OCI-LY3 (cell line): ENCODE measurements around the gene NAA11.

ENCODE experiments used
- H2AFZ ChIP-seq: fragments of 200-600, 300-600 bp; shearing (Covaris generic); 2 replicates; pipeline ENCODE4 v1.6.0; 2014; ENCODE audit warnings: antibody characterized with exemption, low read depth, low read length
- H3K27ac ChIP-seq: fragments of 200-600, 300-600 bp; sonication (generic); 2 replicates; pipeline ENCODE4 v1.5.1; 2014; ENCODE audit warnings: mild to moderate bottlenecking, low read length, moderate library complexity, mixed read lengths
- H3K27me3 ChIP-seq: fragments of 200-600, 300-600 bp; sonication (generic); 2 replicates; pipeline ENCODE4 v1.6.1; 2014; ENCODE audit warnings: low read depth, low read length, mixed read lengths
- H3K36me3 ChIP-seq: fragments of 200-600, 300-600 bp; sonication (generic); replicated peaks from 2 replicates; pipeline ENCODE3; 2014; ENCODE audit warnings: low read depth, low read length, mixed read lengths
- H3K4me1 ChIP-seq: fragments of 300-600, 200-600 bp; sonication (generic); 2 replicates; pipeline ENCODE4 v1.6.1; 2014; ENCODE audit warnings: low read length, mixed read lengths
- H3K4me2 ChIP-seq: fragments of 200-600, 300-600 bp; sonication (generic); 2 replicates; pipeline ENCODE4 v1.6.1; 2014; ENCODE audit warnings: low read length, mixed read lengths
- H3K4me3 ChIP-seq: fragments of 300-600, 200-600 bp; sonication (generic); 2 replicates; pipeline ENCODE4 v1.5.1; 2014; ENCODE audit warnings: antibody characterized with exemption, mild to moderate bottlenecking, low read length, moderate library complexity
- H3K79me2 ChIP-seq: fragments of 300-600, 200-600 bp; shearing (Covaris generic); 2 replicates; pipeline ENCODE4 v1.6.1; 2014; ENCODE audit warnings: mild to moderate bottlenecking, low read length, mixed read lengths
- H3K9ac ChIP-seq: fragments of 300-600, 200-600 bp; shearing (Covaris generic); 2 replicates; pipeline ENCODE4 v1.6.0; 2014; ENCODE audit warnings: mild to moderate bottlenecking, low read length, moderate library complexity
- H3K9me3 ChIP-seq: fragments of 200-600, 300-600 bp; shearing (Covaris generic); 2 replicates; pipeline ENCODE4 v1.6.1; 2014; ENCODE audit warnings: low read length, mixed read lengths; ENCODE audit not compliant: insufficient read depth
- H4K20me1 ChIP-seq: fragments of 200-600, 300-600 bp; sonication (generic); 2 replicates; pipeline ENCODE4 v1.6.1; 2016; ENCODE audit warnings: low read length, mixed read lengths; ENCODE audit not compliant: insufficient read depth
- CTCF ChIP-seq: fragments of 200-600, 300-600 bp; sonication (generic); IDR thresholded peaks from 2 replicates; pipeline ENCODE4 v1.5.1; 2014; ENCODE audit warnings: antibody characterized with exemption, low read length, low read depth
- EZH2phosphoT487 ChIP-seq: fragments of 200-600 bp; shearing (Covaris generic); IDR thresholded peaks from 2 replicates; pipeline ENCODE4 v1.6.1; 2018; ENCODE audit warnings: antibody characterized with exemption, mixed run types, low read depth

Gene NAA11

GRCh38 chr4:79331126-79331876 is 5.4 kb upstream of the NAA11 start:
- Histone ChIP-seq H3K9ac (no peak overlapping the region), H3K4me2 (no peak overlapping the region), H3K9me3 (no peaks in the 10 kb centered on the region), H4K20me1 (no peaks in the 10 kb centered on the region), H3K36me3 (no peaks in the 10 kb centered on the region), H2AFZ (no peak overlapping the region), H3K27ac (no peak overlapping the region), H3K27me3 (no peaks in the 10 kb centered on the region), H3K79me2 (no peaks in the 10 kb centered on the region), H3K4me1 (no peaks in the 10 kb centered on the region), H3K4me3 (no peak overlapping the region)
- no peak for TF ChIP-seq CTCF
- no peak for TF ChIP-seq EZH2phosphoT487

GRCh38 chr4:79330720-79331119 is 4.9 kb upstream of the NAA11 start:
- Histone ChIP-seq H3K9ac (no peak overlapping the region), H3K79me2 (no peaks in the 10 kb centered on the region), H2AFZ (no peak overlapping the region), H3K9me3 (no peaks in the 10 kb centered on the region), H3K27me3 (no peaks in the 10 kb centered on the region), H3K27ac (no peak overlapping the region), H3K4me1 (no peaks in the 10 kb centered on the region), H4K20me1 (no peaks in the 10 kb centered on the region), H3K4me2 (no peak overlapping the region), H3K36me3 (no peaks in the 10 kb centered on the region), H3K4me3 (no peak overlapping the region)
- TF ChIP-seq CTCF, result no peak
- no peak for TF ChIP-seq EZH2phosphoT487

- no peak overlapping the region for H3K27ac ChIP-seq
- TF ChIP-seq CTCF (no peak), EZH2phosphoT487 (no peak)
- H3K27me3 ChIP-seq, result no peaks in the 10 kb centered on the region
- no peaks in the 10 kb centered on the region for H3K36me3 ChIP-seq
- no peak overlapping the region for H3K4me3 ChIP-seq
- H3K9me3 ChIP-seq, result no peaks in the 10 kb centered on the region
- H3K9ac ChIP-seq, result no peak overlapping the region
- H3K79me2 ChIP-seq, result no peaks in the 10 kb centered on the region
- H3K4me1 ChIP-seq, result no peaks in the 10 kb centered on the region
- H4K20me1 ChIP-seq, result no peaks in the 10 kb centered on the region
- H2AFZ ChIP-seq, result no peak overlapping the region
- H3K4me2 ChIP-seq, result no peak overlapping the region
These were observed 425 bp downstream of the NAA11 start for GRCh38 chr4:79325436-79325835.

GRCh38 chr4:79319975-79320374 is 5.9 kb downstream of the NAA11 start:
- no peak overlapping the region for H2AFZ ChIP-seq

More at GRCh38 chr4:79319975-79320374, 5.9 kb downstream of the NAA11 start:
- Histone ChIP-seq H3K4me1 (no peaks in the 10 kb centered on the region), H3K9me3 (no peaks in the 10 kb centered on the region), H3K4me3 (no peak overlapping the region), H3K4me2 (no peak overlapping the region), H4K20me1 (no peaks in the 10 kb centered on the region), H3K36me3 (no peaks in the 10 kb centered on the region), H3K9ac (no peak overlapping the region), H3K27ac (no peak overlapping the region), H3K79me2 (no peaks in the 10 kb centered on the region), H3K27me3 (no peaks in the 10 kb centered on the region)
- TF ChIP-seq EZH2phosphoT487 (no peak), CTCF (no peak)
